ENCODE measurements around the gene LRP11.

- TF ChIP-seq CTCF (IDR thresholded peaks at IDR 0.05; ENCODE audit: low read length) = no peak
- TF ChIP-seq EZH2 (IDR thresholded peaks at IDR 0.05; ENCODE audit: borderline replicate concordance, low read length) = no peak
Observed at GRCh38 chr6:149900620-149901443, 36.7 kb upstream of the LRP11 start.

Data from OCI-LY1 (cell line).